H1 (cell line): ENCODE data around the gene TMEM106C. TPM values are rescaled to one million over a fixed set of nuclear protein-coding genes. Genes with fewer than 3 reads are reported as not detected.

ENCODE experiments used
- CTCF ChIA-PET: fragments of 300-600 bp; sonication (Branson Sonifier 250); formaldehyde crosslinking; loops from one replicate; lab custom pipeline; 2021; ENCODE audit not compliant: partially characterized antibody; lab: Charles Lee
- POLR2A ChIA-PET: fragments of 300-600 bp; sonication (Branson Sonifier 250); formaldehyde crosslinking; loops from one replicate; lab custom pipeline; 2021; ENCODE audit warnings: inconsistent platforms; ENCODE audit not compliant: partially characterized antibody; lab: Charles Lee
- DNase-seq, 2 experiments: peaks; one replicate each; pipeline versions ENCODE4 v3.0.0 to v3.0.0-alpha.2; 2010 to 2022; ENCODE audit warnings: low spot score in 2 of 2, low read depth in 1 of 2, mixed read lengths in 1 of 2
- FAIRE-seq: peaks from 2 replicates; lab custom pipeline; 2011; peaks lifted over from hg19 to GRCh38; lab: Jason Lieb, UNC
- H2AFZ ChIP-seq: 2 replicates; pipeline ENCODE4 v1.8.1; 2012; ENCODE audit warnings: low read length, inconsistent platforms
- H2AK5ac ChIP-seq: 2 replicates; pipeline ENCODE4 v1.6.1; 2013; ENCODE audit warnings: low read depth, low read length
- H2BK120ac ChIP-seq: replicated peaks from 2 replicates; pipeline ENCODE3; 2013; ENCODE audit warnings: low read depth, low read length, inconsistent platforms
- H2BK12ac ChIP-seq: 2 replicates; pipeline ENCODE4 v1.6.1; 2013; ENCODE audit warnings: low read depth, low read length
- H2BK15ac ChIP-seq: 2 replicates; pipeline ENCODE4 v1.6.1; 2013; ENCODE audit warnings: low read length
- H2BK20ac ChIP-seq: 2 replicates; pipeline ENCODE4 v1.6.1; 2013; ENCODE audit warnings: low read length
- H2BK5ac ChIP-seq: 2 replicates; pipeline ENCODE4 v1.6.1; 2013; ENCODE audit warnings: low read depth, low read length
- H3K14ac ChIP-seq: 2 replicates; pipeline ENCODE4 v1.6.1; 2013; ENCODE audit warnings: inconsistent platforms; ENCODE audit not compliant: insufficient read length
- H3K18ac ChIP-seq: 2 replicates; pipeline ENCODE4 v1.6.1; 2013; ENCODE audit warnings: low read length; ENCODE audit errors: extremely low read depth
- H3K23ac ChIP-seq: 2 replicates; pipeline ENCODE4 v1.6.1; 2013; ENCODE audit warnings: inconsistent platforms; ENCODE audit not compliant: insufficient read length
- H3K23me2 ChIP-seq: 2 replicates; pipeline ENCODE4 v1.6.1; 2013; ENCODE audit warnings: low read depth, low read length
- H3K27ac ChIP-seq: 2 replicates; pipeline ENCODE4 v1.6.1; 2011; ENCODE audit warnings: low read depth, low read length, inconsistent platforms
- H3K27me3 ChIP-seq, 4 experiments: replicated peaks in 1 of 4; 1 replicate in 1 of 4; 2 replicates in 3 of 4; pipeline versions ENCODE4 v1.6.1 to v1.8.1; 2011 to 2013; ENCODE audit warnings: low read length in 3 of 4, mild to moderate bottlenecking in 3 of 4, inconsistent platforms in 2 of 4, mixed read lengths in 2 of 4, moderate library complexity in 1 of 4; ENCODE audit not compliant: control insufficient read depth in 3 of 4, insufficient read depth in 3 of 4; ENCODE audit errors: extremely low read depth in 1 of 4
- H3K36me3 ChIP-seq, 4 experiments: 2 replicates each; pipeline versions ENCODE4 v1.6.1 to v1.8.1; 2011 to 2013; ENCODE audit warnings: mild to moderate bottlenecking in 4 of 4, low read length in 3 of 4, moderate library complexity in 2 of 4, control low read depth in 1 of 4, inconsistent platforms in 1 of 4; ENCODE audit not compliant: insufficient read depth in 4 of 4, control insufficient read depth in 2 of 4
- H3K4ac ChIP-seq: replicated peaks from 2 replicates; pipeline ENCODE3; 2013; ENCODE audit warnings: low read length, low read depth, mixed read lengths, inconsistent platforms; ENCODE audit not compliant: insufficient read length
- H3K4me1 ChIP-seq, 4 experiments: replicated peaks in 1 of 4; 1 replicate in 1 of 4; 2 replicates in 3 of 4; pipeline versions ENCODE4 v1.6.1 to v1.8.1; 2011 to 2013; ENCODE audit warnings: low read length in 3 of 4, inconsistent platforms in 2 of 4, mixed read lengths in 1 of 4; ENCODE audit not compliant: insufficient read depth in 4 of 4, control insufficient read depth in 3 of 4
- H3K4me2 ChIP-seq, 2 experiments: 2 replicates each; pipeline versions ENCODE4 v1.6.1 to v1.8.1; 2011 to 2013; ENCODE audit warnings: low read depth in 2 of 2, low read length in 2 of 2, control low read depth in 1 of 2, inconsistent platforms in 1 of 2, mild to moderate bottlenecking in 1 of 2; ENCODE audit not compliant: insufficient read depth in 1 of 2
- H3K4me3 ChIP-seq, 4 experiments: fragments of 200-600, 300-600 bp in 1 of 4; sonication (generic), shearing (Covaris generic), sonication (Bioruptor Twin) in 1 of 4; 2 replicates each; pipeline versions ENCODE4 v1.5.1 to v1.8.1; 2011 to 2016; ENCODE audit warnings: low read length in 4 of 4, low read depth in 3 of 4, control low read depth in 2 of 4, inconsistent platforms in 2 of 4, mild to moderate bottlenecking in 2 of 4, mixed read lengths in 1 of 4, moderate library complexity in 1 of 4; ENCODE audit not compliant: insufficient read depth in 2 of 4; ENCODE audit errors: extremely low read depth in 1 of 4
- H3K56ac ChIP-seq: replicated peaks from 2 replicates; pipeline ENCODE3; 2013; ENCODE audit warnings: low read depth, mild to moderate bottlenecking, mixed read lengths, low read length, inconsistent platforms; ENCODE audit not compliant: insufficient read length
- H3K79me1 ChIP-seq: 2 replicates; pipeline ENCODE4 v1.6.1; 2013; ENCODE audit warnings: low read depth, low read length, control low read depth
- H3K79me2 ChIP-seq, 2 experiments: 2 replicates each; pipeline versions ENCODE4 v1.6.1 to v1.8.1; 2012 to 2013; ENCODE audit warnings: low read length in 2 of 2, mild to moderate bottlenecking in 2 of 2, inconsistent platforms in 1 of 2; ENCODE audit not compliant: insufficient read depth in 2 of 2, control insufficient read depth in 1 of 2
- H3K9ac ChIP-seq, 4 experiments: replicated peaks in 1 of 4; 1 replicate in 1 of 4; 2 replicates in 3 of 4; pipeline versions ENCODE4 v1.6.1 to v1.8.1; 2011 to 2013; ENCODE audit warnings: low read depth in 3 of 4, low read length in 3 of 4, control low read depth in 2 of 4, mild to moderate bottlenecking in 2 of 4, moderate library complexity in 2 of 4, inconsistent platforms in 1 of 4; ENCODE audit errors: extremely low read depth in 1 of 4
- H3K9me3 ChIP-seq, 2 experiments: 2 replicates each; pipeline versions ENCODE4 v1.6.1 to v1.8.1; 2012 to 2013; ENCODE audit warnings: mild to moderate bottlenecking in 2 of 2, moderate library complexity in 2 of 2, control low read depth in 1 of 2, inconsistent platforms in 1 of 2, low read depth in 1 of 2, low read length in 1 of 2, mixed read lengths in 1 of 2; ENCODE audit not compliant: insufficient read depth in 2 of 2
- H4K20me1 ChIP-seq, 2 experiments: replicated peaks in 1 of 2; 2 replicates each; pipeline versions ENCODE3 to v1.8.1; 2011 to 2013; ENCODE audit warnings: inconsistent platforms in 2 of 2, low read length in 2 of 2, mild to moderate bottlenecking in 1 of 2; ENCODE audit not compliant: insufficient read depth in 2 of 2, control insufficient read depth in 1 of 2
- H4K5ac ChIP-seq: 2 replicates; pipeline ENCODE4 v1.6.1; 2013; ENCODE audit warnings: low read length, low read depth, mixed read lengths, inconsistent platforms; ENCODE audit not compliant: insufficient read length
- H4K8ac ChIP-seq: 2 replicates; pipeline ENCODE4 v1.8.0; 2013; ENCODE audit warnings: mild to moderate bottlenecking, moderate library complexity, low read length, inconsistent platforms; ENCODE audit not compliant: insufficient read depth; ENCODE audit errors: extremely low read depth
- H4K91ac ChIP-seq: replicated peaks from 2 replicates; pipeline ENCODE3; 2013; ENCODE audit warnings: low read length, mixed read lengths, inconsistent platforms; ENCODE audit not compliant: insufficient read length
- BCL11A ChIP-seq, 2 experiments: IDR thresholded peaks; one replicate each; pipeline ENCODE4 v1.6.1; 2011; ENCODE audit warnings: low read depth in 2 of 2, low read length in 2 of 2, mild to moderate bottlenecking in 2 of 2
- CBX8 ChIP-seq: fragments of 300-800, 300-1000 bp; sonication (generic); IDR thresholded peaks from 2 replicates; pipeline ENCODE4 v1.7.1; 2016; ENCODE audit warnings: low read depth, low read length, borderline replicate concordance
- EP300 ChIP-seq, 2 experiments: IDR thresholded peaks; 1 replicate in 1 of 2; 2 replicates in 1 of 2; pipeline ENCODE4 v1.6.1; 2011 to 2012; ENCODE audit warnings: low read depth in 2 of 2, low read length in 2 of 2, mild to moderate bottlenecking in 2 of 2, borderline replicate concordance in 1 of 2, inconsistent platforms in 1 of 2, moderate library complexity in 1 of 2
- GTF2F1 ChIP-seq: IDR thresholded peaks from 2 replicates; pipeline ENCODE4 v1.6.1; 2012; ENCODE audit warnings: low read depth, low read length, improper control_type of control experiment, borderline replicate concordance
- HDAC2 ChIP-seq, 2 experiments: fragments of 300-600 bp in 1 of 2; sonication (generic) in 1 of 2; IDR thresholded peaks; 2 replicates each; pipeline ENCODE4 v1.6.1; 2011 to 2012; ENCODE audit warnings: low read depth in 2 of 2, low read length in 2 of 2, mild to moderate bottlenecking in 2 of 2, moderate library complexity in 2 of 2, borderline replicate concordance in 1 of 2, inconsistent platforms in 1 of 2
- PHF8 ChIP-seq: fragments of 200-600 bp; sonication (generic); conservative IDR thresholded peaks from 2 replicates; pipeline ENCODE4 v1.7.1; 2012; ENCODE audit warnings: low read depth, mild to moderate bottlenecking, inconsistent platforms, low read length, moderate library complexity
- RAD21 ChIP-seq, 2 experiments: IDR thresholded peaks in 1 of 2; conservative IDR thresholded peaks in 1 of 2; 2 replicates each; pipeline ENCODE4 v1.6.1; 2011; ENCODE audit warnings: low read depth in 2 of 2, low read length in 2 of 2, improper control_type of control experiment in 1 of 2, inconsistent platforms in 1 of 2, mild to moderate bottlenecking in 1 of 2, moderate library complexity in 1 of 2
- RXRA ChIP-seq: IDR thresholded peaks from 2 replicates; pipeline ENCODE4 v1.6.1; 2011; ENCODE audit warnings: low read depth, mild to moderate bottlenecking, low read length, moderate library complexity; ENCODE audit not compliant: insufficient read depth
- SP2 ChIP-seq: IDR thresholded peaks from 2 replicates; pipeline ENCODE4 v1.6.1; 2012; ENCODE audit warnings: mild to moderate bottlenecking, low read length, inconsistent platforms
- ZNF274 ChIP-seq: IDR thresholded peaks from 2 replicates; pipeline ENCODE4 v1.7.0; 2012; ENCODE audit warnings: low read length, borderline replicate concordance; ENCODE audit errors: extremely low read depth
- WGBS, 2 experiments: shearing (Covaris generic) in 1 of 2; methylation state at CpG; one replicate each; pipeline versions ENCODE4 v1.1.6 to v1.1.7; 2013 to 2015; ENCODE audit warnings: low lambda C conversion rate in 2 of 2, mixed read lengths in 2 of 2, inconsistent platforms in 1 of 2, low coverage in 1 of 2, missing lambda C conversion rate in 1 of 2; ENCODE audit not compliant: insufficient replicate concordance in 2 of 2, insufficient coverage in 1 of 2, insufficient read length in 1 of 2; ENCODE audit errors: extremely low coverage in 1 of 2, missing lambda C conversion rate in 1 of 2; 5-methylcytosine and 5-hydroxymethylcytosine counted together
- polyA plus RNA-seq, 7 experiments: library from polyadenylated mRNA; depleted of rRNA in 3 of 7; stranded (reverse) in 5 of 7; unstranded in 2 of 7; fragments of >200 nt in 5 of 7; fragments of 200-250 nt in 2 of 7; gene quantifications; 1 replicate in 5 of 7; 2 replicates in 1 of 7; 4 replicates in 1 of 7; pipeline versions ENCODE4 v1.2.1 to v1.2.3, GENCODE V29; 2011 to 2013; ENCODE audit warnings: missing spikeins in 2 of 7, mixed read lengths in 2 of 7
- total RNA-seq: library from RNA; stranded (reverse); fragmentation: NEBNext Ultra II Directional; extraction: Animal tissue kit (Norgen Biotek cat#: 25700); gene quantifications from 2 replicates; pipeline ENCODE4 v1.2.1, GENCODE V29; 2021
- TF ChIP-seq, protein P1 (sequence below): IDR thresholded peaks from 2 replicates; pipeline ENCODE4 v1.6.1; 2012; ENCODE audit warnings: inconsistent platforms

TMEM106C gene
- total and polyA plus RNA-seq, 2 of the 8 experiments (the other 6 are each of a cell fraction or from before 2014, with no cell fraction given): 36.6 to 45.3 TPM

DNA sequence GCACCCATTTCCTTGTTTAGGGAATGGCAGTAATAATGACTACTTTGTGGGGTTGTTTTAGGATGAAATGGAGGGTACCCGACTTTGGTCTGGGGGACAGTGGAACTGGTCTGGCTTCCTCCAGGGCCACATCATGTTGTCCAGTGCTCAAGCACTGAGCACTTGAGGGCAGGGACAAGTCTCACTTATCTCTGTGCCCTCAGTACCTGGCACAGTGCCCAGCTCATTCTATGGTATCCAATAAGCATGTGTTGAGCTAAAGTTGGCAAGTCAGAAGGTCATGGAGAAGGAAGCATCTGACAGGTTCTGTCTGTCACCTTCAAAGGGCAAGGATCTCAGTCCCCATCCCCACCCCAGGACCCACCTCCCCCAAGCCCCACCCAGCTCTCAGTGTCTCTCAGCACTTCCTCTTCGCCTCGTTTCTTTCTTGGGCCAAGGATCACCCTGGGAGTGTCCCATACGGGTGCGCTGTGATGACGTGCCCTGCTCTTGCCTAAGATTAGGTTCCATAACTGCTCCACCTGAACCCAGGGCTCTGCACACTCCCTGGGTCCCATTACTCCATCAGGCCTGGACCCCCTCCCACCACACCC is 24.3 kb upstream of the TMEM106C start:
- Histone ChIP-seq H3K9me3 (no peaks in the 10 kb centered on the region), H3K27me3 (peaks cover 0 to 24% (median 16%) of the 10 kb centered on the region in 4 experiments; a peak in 5 of 7 replicates), H4K8ac (no peak overlapping the region), H4K20me1 (no peaks in the 10 kb centered on the region), H3K4me1 (peaks cover 0 to 16% (median 13%) of the 10 kb centered on the region in 4 experiments; a peak in 5 of 7 replicates), H2BK12ac (no peak overlapping the region), H2AFZ (no peak overlapping the region), H3K4me2 (no peak overlapping the region), H3K4me3 (no peak overlapping the region), H2BK5ac (no peak overlapping the region), H3K79me2 (no peaks in the 10 kb centered on the region), H3K23me2 (peaks cover 3% of the 10 kb centered on the region; the same call in 1 of the 2 replicates), H3K27ac (no peak overlapping the region), H2BK20ac (no peak overlapping the region), H2BK15ac (no peak overlapping the region), H3K79me1 (no peaks in the 10 kb centered on the region), H3K14ac (no peak overlapping the region), H4K91ac (no peak overlapping the region), H2BK120ac (no peak overlapping the region), H3K18ac (no peak overlapping the region), H3K23ac (no peak overlapping the region), H2AK5ac (no peak overlapping the region), H3K36me3 (no peaks in the 10 kb centered on the region), H3K9ac (no peak overlapping the region), H3K56ac (no peak overlapping the region), H3K4ac (no peak overlapping the region), H4K5ac (no peak overlapping the region)
- POLR2A ChIA-PET: interaction anchor here (1.3 kb wide), 1 partner anchor 22 kb away, joined by 4 read pairs; no protein-coding TSS in a partner anchor
- WGBS, 2 experiments: 92% methylated on average over 6 of the region's 6 CpGs; no CpG with 5 or more reads in 1 of the 2 experiments
- DNase-seq (no peak), FAIRE-seq (no peak)
- CTCF ChIA-PET: interaction anchor here (1.3 kb wide), 2 partner anchors 12 to 247 kb away, joined by 4 read pairs; no protein-coding TSS in a partner anchor
- TF ChIP-seq, protein P1, sequence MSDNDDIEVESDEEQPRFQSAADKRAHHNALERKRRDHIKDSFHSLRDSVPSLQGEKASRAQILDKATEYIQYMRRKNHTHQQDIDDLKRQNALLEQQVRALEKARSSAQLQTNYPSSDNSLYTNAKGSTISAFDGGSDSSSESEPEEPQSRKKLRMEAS: no peak
- TF ChIP-seq HDAC2 (IDR thresholded peaks at IDR 0.05; ENCODE audit: borderline replicate concordance in 1 of 2, low read depth in 2 of 2, low read length in 2 of 2) (no peak), SP2 (no peak), ZNF274 (no peak), RAD21 (IDR thresholded peaks at IDR 0.05 in 1 of 2, conservative IDR thresholded peaks at IDR 0.05 in 1 of 2; ENCODE audit: low read depth in 2 of 2, low read length in 2 of 2) (no peak), EP300 (IDR thresholded peaks at IDR 0.05; ENCODE audit: borderline replicate concordance in 1 of 2, low read depth in 2 of 2, low read length in 2 of 2) (no peak), RXRA (no peak), PHF8 (no peak), GTF2F1 (no peak), BCL11A (IDR thresholded peaks at IDR 0.05; ENCODE audit: low read depth in 2 of 2, low read length in 2 of 2) (no peak), CBX8 (no peak)
